Suprapubic skin (tissue), 3 donors: Measurements from ENCODE around the gene CDC20.

ENCODE experiments used
- EP300 ChIP-seq: sonication (generic); formaldehyde crosslinking; IDR thresholded peaks from one replicate; pipeline ENCODE4 v1.6.1; 2017; ENCODE audit warnings: antibody characterized with exemption
- POLR2A ChIP-seq, 2 donors: fragments of 450-650 bp; IDR thresholded peaks; one replicate each; pipeline ENCODE4 v1.6.1; 2017; ENCODE audit warnings: antibody characterized with exemption in 2 of 2, mild to moderate bottlenecking in 2 of 2, moderate library complexity in 2 of 2
- TF ChIP-seq, protein P1 (sequence below), 2 donors: fragments of 200-600 bp in 1 of 2; fragments of 450-650 bp in 1 of 2; sonication (generic) in 1 of 2; IDR thresholded peaks; one replicate each; pipeline ENCODE4 v1.5.1; 2016 to 2019; ENCODE audit warnings: antibody characterized with exemption in 2 of 2, mild to moderate bottlenecking in 1 of 2, moderate library complexity in 1 of 2

- no peak for TF ChIP-seq POLR2A (IDR thresholded peaks at IDR 0.05)
- TF ChIP-seq, protein P1, sequence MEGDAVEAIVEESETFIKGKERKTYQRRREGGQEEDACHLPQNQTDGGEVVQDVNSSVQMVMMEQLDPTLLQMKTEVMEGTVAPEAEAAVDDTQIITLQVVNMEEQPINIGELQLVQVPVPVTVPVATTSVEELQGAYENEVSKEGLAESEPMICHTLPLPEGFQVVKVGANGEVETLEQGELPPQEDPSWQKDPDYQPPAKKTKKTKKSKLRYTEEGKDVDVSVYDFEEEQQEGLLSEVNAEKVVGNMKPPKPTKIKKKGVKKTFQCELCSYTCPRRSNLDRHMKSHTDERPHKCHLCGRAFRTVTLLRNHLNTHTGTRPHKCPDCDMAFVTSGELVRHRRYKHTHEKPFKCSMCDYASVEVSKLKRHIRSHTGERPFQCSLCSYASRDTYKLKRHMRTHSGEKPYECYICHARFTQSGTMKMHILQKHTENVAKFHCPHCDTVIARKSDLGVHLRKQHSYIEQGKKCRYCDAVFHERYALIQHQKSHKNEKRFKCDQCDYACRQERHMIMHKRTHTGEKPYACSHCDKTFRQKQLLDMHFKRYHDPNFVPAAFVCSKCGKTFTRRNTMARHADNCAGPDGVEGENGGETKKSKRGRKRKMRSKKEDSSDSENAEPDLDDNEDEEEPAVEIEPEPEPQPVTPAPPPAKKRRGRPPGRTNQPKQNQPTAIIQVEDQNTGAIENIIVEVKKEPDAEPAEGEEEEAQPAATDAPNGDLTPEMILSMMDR (IDR thresholded peaks at IDR 0.05) = no peak
- TF ChIP-seq EP300 = no peak
Measured at GRCh38 chr1:43367026-43367903, 8.5 kb downstream of the CDC20 start.
